Measurements from ENCODE around the gene SIK3. TPM values are rescaled to one million over a fixed set of nuclear protein-coding genes. Genes with fewer than 3 reads are reported as not detected.

SIK3 gene
- total RNA-seq, 2 experiments from 2014 or later: 37.5 to 39.6 TPM

DNA sequence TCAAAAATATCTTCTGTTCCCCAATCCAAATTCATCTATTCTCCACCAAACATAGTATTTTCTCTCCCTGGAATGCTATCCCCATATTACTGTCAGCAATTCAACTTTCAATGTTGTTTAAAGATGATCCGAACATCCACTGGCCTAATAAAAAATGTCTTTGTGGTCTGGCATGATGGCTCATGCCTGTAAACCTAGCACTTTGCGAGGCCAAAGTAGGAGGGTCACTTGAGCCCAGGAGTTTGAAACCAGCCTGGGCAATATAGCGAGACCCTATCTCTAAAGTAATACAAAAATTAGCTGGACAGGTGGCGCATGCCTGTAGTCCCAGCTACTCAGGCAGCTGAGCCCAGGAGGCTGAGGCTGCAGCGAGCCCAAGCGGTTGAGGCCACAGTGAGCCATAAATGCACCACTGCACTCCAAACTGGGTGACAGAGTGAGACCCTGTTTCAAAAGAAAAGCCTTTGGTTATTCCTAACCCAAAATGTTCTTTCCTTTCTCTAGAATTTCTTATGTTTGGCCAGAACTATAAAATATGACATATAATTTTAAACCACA is 29.8 kb downstream of the SIK3 start:
- ChIA-PET POLR2A (no interaction called here), CTCF (no interaction called here)
- Mint-ChIP-seq H3K4me1 (peaks cover 30% of the 10 kb centered on the region), H3K9me3 (no peaks in the 10 kb centered on the region), H3K27me3 (no peaks in the 10 kb centered on the region), H3K27ac (no peak overlapping the region), H3K4me3 (no peak overlapping the region), H3K36me3 (ENCODE audit: low read depth) (peaks cover 6% of the 10 kb centered on the region)
- no peak for DNase-seq

DNA sequence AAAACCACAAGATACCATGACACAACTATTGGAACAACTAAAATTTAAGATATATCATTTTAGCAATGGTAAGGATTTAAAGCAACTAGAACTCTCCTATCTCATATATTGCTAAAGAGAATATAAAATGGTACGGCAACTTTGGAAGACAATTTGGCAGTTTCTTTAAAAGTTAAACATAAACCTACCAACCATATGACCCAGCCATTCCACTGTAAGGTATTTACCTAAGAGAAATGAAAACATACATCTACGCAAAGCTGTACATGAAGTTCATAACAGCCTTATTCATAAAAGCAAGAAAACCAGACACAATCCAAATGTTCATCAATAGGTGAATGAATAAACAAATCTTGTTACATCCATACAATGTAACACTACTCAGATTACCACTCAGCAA is 31.3 kb downstream of the SIK3 start:
- H3K9me3 Mint-ChIP-seq: no peaks in the 10 kb centered on the region
- H3K27me3 Mint-ChIP-seq: no peaks in the 10 kb centered on the region
- CTCF ChIA-PET: interaction anchor here (0.7 to 0.9 kb wide), 2 partner anchors 10 to 173 kb away, joined by 3 to 4 read pairs; no protein-coding TSS in a partner anchor
- DNase-seq: no peak
- peaks cover 6% of the 10 kb centered on the region for H3K36me3 Mint-ChIP-seq (ENCODE audit: low read depth)
- H3K27ac Mint-ChIP-seq: no peak overlapping the region
- POLR2A ChIA-PET: no interaction called here
- H3K4me3 Mint-ChIP-seq: no peak overlapping the region
- H3K4me1 Mint-ChIP-seq: peaks cover 30% of the 10 kb centered on the region

DNA sequence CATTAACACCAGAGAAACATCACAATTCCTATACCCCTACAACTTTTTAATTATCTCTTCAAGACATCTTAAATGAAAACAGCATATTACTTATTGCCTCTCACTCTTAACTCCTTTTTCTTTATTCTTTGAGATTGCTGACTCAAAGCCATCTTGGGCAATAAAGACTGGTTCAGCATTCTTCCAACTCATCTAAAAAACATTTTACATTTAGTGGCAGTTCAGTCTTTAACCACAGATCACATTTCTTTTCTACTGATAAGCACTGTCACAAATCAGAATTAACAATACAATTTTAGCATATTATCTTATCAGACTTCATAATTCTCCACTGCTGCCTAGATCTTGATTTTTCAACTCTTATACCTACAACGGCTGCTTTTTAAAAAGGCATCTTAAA is 34.0 kb downstream of the SIK3 start:
- Mint-ChIP-seq H3K36me3 (ENCODE audit: low read depth) (peaks cover 4% of the 10 kb centered on the region), H3K4me3 (no peak overlapping the region), H3K27me3 (no peaks in the 10 kb centered on the region), H3K27ac (no peak overlapping the region), H3K4me1 (peaks cover 37% of the 10 kb centered on the region), H3K9me3 (no peaks in the 10 kb centered on the region)
- ChIA-PET CTCF (interaction anchor here (0.9 kb wide), 1 partner anchor 9 kb away, joined by 3 read pairs; no protein-coding TSS in a partner anchor), POLR2A (no interaction called here)
- no peak for DNase-seq

DNA sequence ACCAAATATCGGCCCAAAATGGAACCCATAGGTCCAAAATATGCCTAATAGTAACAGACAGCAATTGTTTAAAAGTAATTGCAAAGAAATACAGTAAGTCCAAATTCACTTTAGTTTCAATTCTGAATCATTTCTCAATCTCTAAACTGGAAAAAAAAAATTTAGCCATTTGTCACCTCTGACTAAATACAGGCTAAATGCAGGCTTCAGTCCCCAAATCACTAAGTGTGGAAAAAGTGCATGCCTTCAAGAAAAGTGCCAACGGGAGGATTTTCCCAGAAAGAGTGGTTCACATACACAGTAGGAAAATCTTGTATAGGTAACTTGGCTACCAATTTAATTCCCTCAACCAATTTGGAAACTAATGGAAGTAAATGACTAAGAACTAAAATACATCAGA is 35.7 kb downstream of the SIK3 start:
- POLR2A ChIA-PET: no interaction called here
- Mint-ChIP-seq H3K27me3 (no peaks in the 10 kb centered on the region), H3K4me1 (peaks cover 42% of the 10 kb centered on the region), H3K9me3 (no peaks in the 10 kb centered on the region), H3K27ac (no peak overlapping the region), H3K36me3 (ENCODE audit: low read depth) (peaks cover 4% of the 10 kb centered on the region), H3K4me3 (no peak overlapping the region)
- CTCF ChIA-PET: interaction anchor here (0.6 kb wide), 1 partner anchor 18 kb away, joined by 4 read pairs; no protein-coding TSS in a partner anchor
- no peak for DNase-seq

DNA sequence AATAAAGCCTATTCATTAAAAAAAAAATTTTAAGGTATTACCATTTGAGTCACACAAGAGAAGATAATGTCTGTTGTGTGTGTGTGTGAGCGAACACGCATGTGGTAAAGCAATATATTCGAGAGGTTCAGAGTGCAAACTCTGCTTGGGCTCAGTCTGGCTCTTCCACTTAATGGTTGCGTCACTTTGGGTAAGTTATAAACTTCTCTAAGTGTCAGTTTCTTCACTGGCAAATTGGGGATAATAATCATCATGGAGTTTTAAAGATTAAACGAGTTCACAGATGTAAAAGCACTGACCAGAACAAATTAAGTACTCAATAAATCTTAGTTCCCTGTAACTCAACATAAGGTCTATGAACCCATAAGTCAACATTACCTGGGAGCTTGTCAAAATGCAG is 37.0 kb downstream of the SIK3 start:
- Mint-ChIP-seq H3K9me3 (no peaks in the 10 kb centered on the region), H3K36me3 (ENCODE audit: low read depth) (peaks cover 1% of the 10 kb centered on the region), H3K27ac (no peak overlapping the region), H3K4me1 (peaks cover 38% of the 10 kb centered on the region), H3K4me3 (no peak overlapping the region), H3K27me3 (no peaks in the 10 kb centered on the region)
- no peak for DNase-seq
- POLR2A ChIA-PET: no interaction called here
- CTCF ChIA-PET: interaction anchor here (0.6 kb wide), 1 partner anchor 11 kb away, joined by 3 read pairs; no protein-coding TSS in a partner anchor

DNA sequence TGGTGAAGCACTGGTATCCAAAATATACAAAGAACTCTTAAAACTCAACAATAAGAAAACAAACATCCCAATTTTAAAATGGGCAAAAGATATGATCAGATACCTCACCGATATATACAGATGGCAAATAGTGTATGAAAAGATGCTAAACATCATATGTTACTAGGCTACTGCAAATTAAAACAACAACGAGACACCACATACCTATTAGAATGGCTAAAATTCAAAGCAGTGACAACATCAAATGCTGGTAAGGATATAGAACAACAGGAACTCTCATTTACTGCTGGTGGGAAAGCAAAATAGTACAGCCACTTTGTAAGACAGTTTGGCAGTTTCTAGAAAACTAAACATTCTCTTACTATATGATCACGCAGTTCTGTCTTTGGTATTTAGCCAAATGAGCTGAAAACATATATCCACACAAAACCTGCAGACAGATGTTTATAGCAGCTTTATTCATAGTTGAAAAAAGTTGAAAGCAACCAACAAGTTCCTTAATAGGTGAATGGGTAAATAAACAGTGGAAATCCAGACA is 38.5 kb downstream of the SIK3 start:
- H3K4me1 Mint-ChIP-seq: peaks cover 38% of the 10 kb centered on the region
- no peak overlapping the region for H3K27ac Mint-ChIP-seq
- DNase-seq: no peak
- peaks cover 4% of the 10 kb centered on the region for H3K36me3 Mint-ChIP-seq (ENCODE audit: low read depth)
- ChIA-PET POLR2A (interaction anchor here (0.7 kb wide), 1 partner anchor 158 kb away, joined by 4 read pairs; no protein-coding TSS in a partner anchor), CTCF (interaction anchor here (0.7 to 1.3 kb wide), 4 partner anchors 14 to 122 kb away, joined by 3 to 4 read pairs (median 4); no protein-coding TSS in a partner anchor)
- H3K4me3 Mint-ChIP-seq: no peak overlapping the region
- no peaks in the 10 kb centered on the region for H3K27me3 Mint-ChIP-seq
- no peaks in the 10 kb centered on the region for H3K9me3 Mint-ChIP-seq

DNA sequence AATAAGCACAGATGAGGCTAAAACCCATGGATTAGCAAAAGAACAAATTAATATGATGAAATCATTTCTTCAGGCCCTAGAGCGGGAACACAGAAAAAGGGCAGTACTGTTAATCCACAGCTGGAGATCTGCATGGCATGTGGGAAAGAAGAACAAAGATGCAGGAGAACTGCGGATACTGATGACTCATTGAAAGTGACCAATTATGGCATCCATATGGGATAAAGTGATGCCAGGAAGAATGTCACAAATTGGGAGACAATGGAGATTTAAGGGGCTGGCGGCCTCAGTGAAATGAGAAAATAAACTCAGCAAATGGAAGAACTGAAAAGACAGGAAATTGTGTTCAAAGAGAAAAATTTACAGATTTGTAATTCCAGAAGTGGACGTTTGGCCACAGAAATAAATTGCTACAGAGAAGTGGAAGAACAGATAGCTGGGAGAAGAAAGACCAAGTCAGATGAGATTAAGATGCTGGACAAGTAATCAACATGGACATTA is 39.4 kb downstream of the SIK3 start:
- no peak overlapping the region for H3K4me3 Mint-ChIP-seq
- POLR2A ChIA-PET: no interaction called here

DNA sequence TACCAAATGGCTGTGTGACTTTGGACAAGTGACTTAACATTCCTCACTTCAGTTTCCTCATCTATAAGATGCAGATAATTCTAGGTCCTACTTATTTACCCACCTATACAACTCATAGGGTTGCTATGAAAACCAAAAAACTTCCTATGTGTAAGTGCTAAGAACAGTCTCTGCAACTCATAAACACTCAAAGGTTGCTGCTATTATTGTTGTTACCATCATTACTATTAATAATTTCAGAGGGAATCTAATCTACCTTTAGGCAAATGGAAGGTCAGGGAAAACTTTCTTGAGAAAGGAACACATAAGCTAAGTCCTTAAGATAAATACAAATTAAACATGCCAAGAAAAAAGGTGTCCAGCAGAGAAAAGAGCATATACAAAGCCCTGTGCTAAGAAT is 40.5 kb downstream of the SIK3 start:
- no peaks in the 10 kb centered on the region for H3K27me3 Mint-ChIP-seq
- DNase-seq: no peak
- no peak overlapping the region for H3K4me3 Mint-ChIP-seq
- ChIA-PET POLR2A (no interaction called here), CTCF (interaction anchor here (1.2 kb wide), 1 partner anchor 12 kb away, joined by 5 read pairs; no protein-coding TSS in a partner anchor)
- H3K36me3 Mint-ChIP-seq (ENCODE audit: low read depth): peaks cover 4% of the 10 kb centered on the region
- H3K4me1 Mint-ChIP-seq: peaks cover 22% of the 10 kb centered on the region
- H3K9me3 Mint-ChIP-seq: no peaks in the 10 kb centered on the region
- H3K27ac Mint-ChIP-seq: no peak overlapping the region

More for the DNA sequence above, 39.4 kb downstream of the SIK3 start:
- Mint-ChIP-seq H3K9me3 (no peaks in the 10 kb centered on the region), H3K4me1 (peaks cover 31% of the 10 kb centered on the region), H3K27me3 (no peaks in the 10 kb centered on the region), H3K27ac (no peak overlapping the region), H3K36me3 (ENCODE audit: low read depth) (peaks cover 4% of the 10 kb centered on the region)
- CTCF ChIA-PET: interaction anchor here (0.9 to 1.3 kb wide), 3 partner anchors 13 to 19 kb away, joined by 3 to 4 read pairs (median 4); no protein-coding TSS in a partner anchor
- no peak for DNase-seq

DNA sequence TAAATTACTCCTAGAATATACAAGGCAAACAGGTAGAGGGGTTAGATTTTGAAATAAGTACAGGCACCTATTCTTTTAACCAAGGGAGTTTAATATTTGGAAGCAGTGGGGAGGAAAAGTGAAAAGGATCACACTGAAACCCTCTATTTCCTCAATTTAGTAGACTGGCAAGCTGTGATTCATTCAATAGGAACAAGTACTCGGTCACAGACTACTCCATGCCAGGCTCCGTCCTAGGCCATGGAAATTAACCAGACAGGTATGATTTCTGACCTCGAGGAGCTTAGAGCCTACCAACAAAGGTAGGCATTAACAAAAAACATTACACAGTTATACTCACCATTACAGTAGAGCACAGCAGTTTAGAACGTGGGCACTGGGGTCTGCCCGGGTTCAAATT is 40.9 kb downstream of the SIK3 start:
- Mint-ChIP-seq H3K4me1 (peaks cover 18% of the 10 kb centered on the region), H3K27me3 (no peaks in the 10 kb centered on the region), H3K36me3 (ENCODE audit: low read depth) (peaks cover 4% of the 10 kb centered on the region), H3K27ac (no peak overlapping the region), H3K9me3 (no peaks in the 10 kb centered on the region), H3K4me3 (no peak overlapping the region)
- CTCF ChIA-PET: interaction anchor here (1.2 kb wide), 1 partner anchor 12 kb away, joined by 5 read pairs; no protein-coding TSS in a partner anchor
- POLR2A ChIA-PET: no interaction called here
- no peak for DNase-seq

DNA sequence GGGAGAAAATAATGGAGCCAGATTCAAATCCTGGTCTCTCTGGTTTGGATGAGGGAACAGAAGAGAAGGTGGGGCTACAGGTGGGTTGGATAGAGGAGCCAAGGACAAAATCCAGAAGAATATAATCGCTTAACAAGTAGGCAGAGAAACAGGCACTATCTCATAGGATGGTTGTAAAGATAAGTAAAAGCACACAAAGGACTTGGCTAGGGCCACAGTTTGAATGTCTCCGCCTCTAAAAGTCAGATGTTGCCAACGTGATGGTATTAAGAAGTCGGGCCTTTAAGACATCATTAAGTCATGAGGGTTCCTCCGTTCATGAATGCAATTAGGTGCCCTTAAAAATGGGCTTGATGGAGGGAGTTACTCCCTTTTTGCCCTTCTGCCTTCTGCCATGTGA is 42.8 kb downstream of the SIK3 start:
- Mint-ChIP-seq H3K27ac (no peak overlapping the region), H3K4me1 (peaks cover 13% of the 10 kb centered on the region), H3K27me3 (no peaks in the 10 kb centered on the region), H3K9me3 (no peaks in the 10 kb centered on the region), H3K36me3 (ENCODE audit: low read depth) (peaks cover 4% of the 10 kb centered on the region), H3K4me3 (no peak overlapping the region)
- ChIA-PET CTCF (interaction anchor here (0.7 kb wide), 1 partner anchor 12 kb away, joined by 3 read pairs; no protein-coding TSS in a partner anchor), POLR2A (no interaction called here)
- DNase-seq: no peak

DNA sequence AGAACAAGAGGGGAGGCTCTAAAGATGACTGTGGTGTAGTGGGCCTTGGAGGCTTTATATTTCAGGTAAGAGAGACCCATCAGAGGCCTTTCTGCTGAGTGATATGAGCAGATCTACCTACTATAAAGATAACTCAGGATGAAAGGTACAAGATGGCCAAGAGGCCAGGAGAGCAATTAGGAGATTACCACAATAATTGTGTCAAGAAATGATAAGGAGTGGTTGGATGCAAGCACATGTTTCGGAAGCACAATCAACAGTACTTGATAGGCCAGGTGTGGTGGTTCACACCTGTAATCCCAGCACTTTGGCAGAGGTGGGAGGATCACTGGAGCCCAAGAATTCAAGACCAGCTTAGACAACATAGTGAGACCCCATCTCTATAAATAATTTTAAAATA is 43.8 kb downstream of the SIK3 start:
- CTCF ChIA-PET: no interaction called here
- no peak overlapping the region for H3K4me3 Mint-ChIP-seq
- peaks cover 8% of the 10 kb centered on the region for H3K4me1 Mint-ChIP-seq

DNA sequence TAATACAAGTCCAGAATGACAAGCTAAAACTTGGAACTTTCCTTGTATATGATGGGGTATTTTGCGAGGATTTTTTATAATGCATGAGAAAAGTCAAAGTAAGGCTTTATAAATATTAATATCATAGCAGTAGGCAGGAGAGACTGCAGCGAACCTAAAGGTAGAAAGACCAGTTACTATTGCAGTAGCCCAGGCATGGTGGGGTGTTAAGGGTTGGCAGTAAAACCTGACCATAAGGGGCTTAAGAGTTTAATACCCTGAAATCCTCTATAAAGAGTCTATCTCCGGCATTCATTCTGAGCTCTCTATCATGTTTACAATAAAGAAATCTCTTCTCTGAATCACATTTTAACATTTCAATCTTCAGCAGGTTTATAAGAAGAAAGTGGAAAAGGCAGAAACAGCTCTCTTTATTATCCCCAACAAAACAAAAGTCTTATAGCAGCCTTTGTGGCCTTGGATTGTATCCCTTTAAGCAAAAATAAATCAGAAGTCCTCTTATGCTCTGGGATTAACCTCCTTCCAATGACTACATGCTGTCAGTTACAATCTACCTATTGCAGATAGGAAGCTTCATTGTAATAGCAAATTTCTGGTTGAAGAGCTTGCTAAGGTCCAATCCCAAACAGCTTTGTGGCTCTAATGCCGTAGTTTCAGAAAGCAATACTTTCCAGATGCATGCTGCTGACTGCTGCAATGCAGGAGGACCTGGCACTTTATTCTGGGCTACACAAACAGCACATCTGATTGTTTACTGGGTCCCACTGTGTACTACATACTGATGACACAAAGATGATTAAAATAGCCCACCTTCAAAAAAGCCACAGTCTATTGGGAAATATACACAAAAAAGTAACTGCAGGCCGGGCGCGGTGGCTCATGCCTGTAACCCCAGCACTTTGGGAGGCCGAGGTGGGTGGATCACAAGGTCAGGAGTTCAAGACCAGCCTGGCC is 45.8 kb downstream of the SIK3 start:
- H3K4me3 Mint-ChIP-seq: no peak overlapping the region
- CTCF ChIA-PET: interaction anchor here (0.8 kb wide), 1 partner anchor 135 kb away, joined by 4 read pairs; no protein-coding TSS in a partner anchor
- no peaks in the 10 kb centered on the region for H3K9me3 Mint-ChIP-seq
- POLR2A ChIA-PET: no interaction called here
- H3K4me1 Mint-ChIP-seq: no peaks in the 10 kb centered on the region
- no peak for DNase-seq
- no peak overlapping the region for H3K27ac Mint-ChIP-seq
- no peaks in the 10 kb centered on the region for H3K27me3 Mint-ChIP-seq
- H3K36me3 Mint-ChIP-seq (ENCODE audit: low read depth): peaks cover 4% of the 10 kb centered on the region

More for the DNA sequence above, 43.8 kb downstream of the SIK3 start:
- no peak for DNase-seq
- peaks cover 4% of the 10 kb centered on the region for H3K36me3 Mint-ChIP-seq (ENCODE audit: low read depth)
- H3K9me3 Mint-ChIP-seq: no peaks in the 10 kb centered on the region
- POLR2A ChIA-PET: interaction anchor here (0.6 kb wide), 1 partner anchor 1518 kb away, joined by 3 read pairs; no protein-coding TSS in a partner anchor
- no peak overlapping the region for H3K27ac Mint-ChIP-seq
- no peaks in the 10 kb centered on the region for H3K27me3 Mint-ChIP-seq
